Activated naive CD4-positive, alpha-beta T cell treated with anti-CD3 and anti-CD28 coated beads, Interleukin-2, amount 50 U/mL, for 24 hours (primary cell): ENCODE measurements around the gene SPHK2.

Source experiments
- H3K27ac Mint-ChIP-seq: one replicate; pipeline ENCODE4 v1.8.0; 2021; ENCODE audit warnings: mild to moderate bottlenecking, mixed read lengths
- H3K27me3 Mint-ChIP-seq: one replicate; pipeline ENCODE4 v1.8.0; 2021; ENCODE audit warnings: mixed read lengths
- H3K36me3 Mint-ChIP-seq: one replicate; pipeline ENCODE4 v1.8.0; 2021; ENCODE audit warnings: mixed read lengths
- H3K4me1 Mint-ChIP-seq: one replicate; pipeline ENCODE4 v1.8.0; 2021; ENCODE audit warnings: mixed read lengths
- H3K4me3 Mint-ChIP-seq: one replicate; pipeline ENCODE4 v1.8.0; 2021; ENCODE audit warnings: mild to moderate bottlenecking, mixed read lengths
- H3K9me3 Mint-ChIP-seq: one replicate; pipeline ENCODE4 v1.8.0; 2021; ENCODE audit warnings: mixed read lengths

The SPHK2 gene

DNA sequence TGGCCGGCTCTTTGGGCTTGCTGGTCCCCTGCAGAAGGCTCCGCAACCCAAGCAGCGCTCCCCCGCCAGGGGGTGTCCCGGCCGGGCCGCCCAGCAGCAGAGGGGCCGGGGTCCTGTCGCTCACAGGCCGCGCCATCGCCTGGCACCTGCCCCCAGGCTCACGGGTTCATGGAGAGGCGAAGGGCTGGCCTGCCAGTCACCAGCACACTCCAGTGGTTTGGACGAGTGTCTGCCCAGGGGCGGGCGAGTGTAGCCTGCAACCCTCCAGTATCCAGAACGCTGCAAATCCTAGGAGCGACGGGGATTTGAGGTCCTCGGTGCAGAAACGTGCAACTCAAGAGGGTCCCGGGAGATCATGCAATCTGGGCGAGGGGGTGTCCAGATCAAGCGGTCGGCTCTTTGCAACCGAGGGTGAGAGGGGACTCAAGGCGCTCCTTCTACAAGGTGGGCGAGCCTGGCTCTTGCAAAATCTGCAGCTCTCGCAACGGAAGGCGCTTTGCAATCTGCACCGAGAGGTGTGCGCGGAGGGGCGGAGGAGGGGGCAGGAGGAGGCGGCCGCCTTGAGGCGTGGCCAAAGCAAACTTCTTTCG is 17.6 kb downstream of the SPHK2 start, which contains the start of gene DBP:
TSS of gene DBP (minus strand) at position 521 of the 590 bp plus-strand sequence. CDS start at position 136, 385 bp downstream.
- Mint-ChIP-seq H3K27ac (peak within 1 kb of the TSS; percentile 100), H3K9me3 (no peaks in the 10 kb centered on the region), H3K4me1 (peaks cover 46% of the 10 kb centered on the region), H3K4me3 (peak within 1 kb of the TSS; percentile 98), H3K27me3 (no peaks in the 10 kb centered on the region), H3K36me3 (no peaks in the 10 kb centered on the region)

GRCh38 chr19:48637449-48637947 is 18.2 kb downstream of the SPHK2 start:
- Mint-ChIP-seq H3K27me3 (no peaks in the 10 kb centered on the region), H3K4me3 (peak overlapping the region; percentile 98), H3K36me3 (no peaks in the 10 kb centered on the region), H3K4me1 (peaks cover 43% of the 10 kb centered on the region), H3K27ac (peak overlapping the region; percentile 100), H3K9me3 (no peaks in the 10 kb centered on the region)

- H3K4me3 Mint-ChIP-seq, result peak overlapping the region; percentile 98
- no peaks in the 10 kb centered on the region for H3K27me3 Mint-ChIP-seq
- no peaks in the 10 kb centered on the region for H3K9me3 Mint-ChIP-seq
- H3K4me1 Mint-ChIP-seq, result peaks cover 37% of the 10 kb centered on the region
- H3K36me3 Mint-ChIP-seq, result no peaks in the 10 kb centered on the region
- H3K27ac Mint-ChIP-seq, result peak overlapping the region; percentile 100
Measured at GRCh38 chr19:48637948-48638830, 18.9 kb downstream of the SPHK2 start.

- no peaks in the 10 kb centered on the region for H3K9me3 Mint-ChIP-seq
- H3K36me3 Mint-ChIP-seq, result no peaks in the 10 kb centered on the region
- H3K4me1 Mint-ChIP-seq, result peaks cover 30% of the 10 kb centered on the region
- H3K27ac Mint-ChIP-seq, result peak overlapping the region; percentile 100
- H3K4me3 Mint-ChIP-seq, result peak overlapping the region; percentile 98
- H3K27me3 Mint-ChIP-seq, result no peaks in the 10 kb centered on the region
Measured at GRCh38 chr19:48638831-48639381, 19.6 kb downstream of the SPHK2 start.

DNA sequence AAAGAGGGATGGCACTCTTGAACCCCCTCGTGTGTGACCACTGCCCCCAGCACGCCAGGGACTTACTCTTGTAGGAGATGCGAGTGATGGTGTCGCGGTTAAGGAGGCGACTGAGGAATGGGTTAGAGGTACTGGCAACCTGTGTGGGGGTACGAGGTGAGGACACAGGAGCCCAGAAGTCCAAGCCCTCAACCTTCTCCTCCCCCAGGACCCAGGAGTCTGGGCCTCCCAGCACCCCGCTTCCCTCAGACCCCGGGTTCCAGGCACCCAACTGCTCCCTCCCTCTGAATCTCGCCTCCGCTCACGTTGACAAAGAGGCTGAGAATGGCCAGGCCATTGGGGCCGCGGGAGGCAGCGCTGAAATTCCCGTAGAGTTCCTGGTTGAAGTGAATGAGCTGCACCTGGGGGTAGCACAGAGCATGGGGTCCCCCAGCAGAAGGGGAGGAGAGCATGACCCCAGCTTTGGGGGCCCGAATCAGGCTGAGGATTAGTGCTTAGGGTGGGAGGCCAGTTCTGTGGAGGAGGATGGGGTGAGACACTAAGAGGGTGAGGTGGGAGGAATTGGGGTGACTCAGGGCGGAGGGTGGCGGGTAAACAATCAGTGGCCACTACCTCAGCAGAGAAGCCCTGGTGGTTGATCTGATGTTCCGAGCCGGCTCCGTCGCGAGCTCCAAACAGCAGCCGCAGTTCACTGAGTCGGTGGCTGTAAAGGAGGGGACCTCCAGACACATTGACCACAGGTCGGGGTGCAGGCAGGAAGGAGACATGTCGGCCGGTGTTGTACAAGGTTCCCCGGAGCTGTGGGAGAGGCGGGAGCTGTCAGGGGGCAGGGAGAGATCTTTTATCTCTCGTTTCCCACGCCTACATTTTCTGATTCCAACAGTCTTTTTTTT is 20.4 kb downstream of the SPHK2 start:
- Mint-ChIP-seq H3K9me3 (no peaks in the 10 kb centered on the region), H3K4me1 (peaks cover 29% of the 10 kb centered on the region), H3K27me3 (no peaks in the 10 kb centered on the region), H3K36me3 (no peaks in the 10 kb centered on the region), H3K27ac (no peak overlapping the region), H3K4me3 (peak overlapping the region; percentile 60)

GRCh38 chr19:48641850-48642249 is 22.5 kb downstream of the SPHK2 start:
- peaks cover 31% of the 10 kb centered on the region for H3K4me1 Mint-ChIP-seq
- no peaks in the 10 kb centered on the region for H3K9me3 Mint-ChIP-seq
- H3K4me3 Mint-ChIP-seq, result no peak overlapping the region

DNA sequence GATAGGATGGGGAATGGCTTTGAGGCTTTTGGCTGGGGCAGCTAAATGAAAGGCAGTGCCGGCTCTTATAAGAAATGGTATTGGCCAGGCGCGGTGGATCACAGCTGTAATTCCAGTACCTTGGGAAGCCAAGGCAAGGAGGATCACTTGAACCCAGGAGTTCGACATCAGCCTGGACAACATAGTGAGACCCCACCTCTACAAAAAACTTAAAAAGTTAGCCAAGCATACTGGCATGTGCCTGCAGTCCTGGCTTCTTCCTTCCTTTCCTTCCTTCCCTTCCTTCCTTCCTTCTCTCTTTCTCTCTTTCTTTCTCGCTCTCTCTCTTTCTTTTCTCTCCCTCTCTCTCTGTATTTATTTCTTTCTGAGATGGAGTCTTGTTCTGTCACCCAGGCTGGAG is 23.6 kb downstream of the SPHK2 start:
- Mint-ChIP-seq H3K27me3 (no peaks in the 10 kb centered on the region), H3K36me3 (no peaks in the 10 kb centered on the region), H3K4me3 (no peak overlapping the region)

More at GRCh38 chr19:48641850-48642249, 22.5 kb downstream of the SPHK2 start:
- no peaks in the 10 kb centered on the region for H3K36me3 Mint-ChIP-seq
- no peaks in the 10 kb centered on the region for H3K27me3 Mint-ChIP-seq
- H3K27ac Mint-ChIP-seq, result peak overlapping the region; percentile 52

DNA sequence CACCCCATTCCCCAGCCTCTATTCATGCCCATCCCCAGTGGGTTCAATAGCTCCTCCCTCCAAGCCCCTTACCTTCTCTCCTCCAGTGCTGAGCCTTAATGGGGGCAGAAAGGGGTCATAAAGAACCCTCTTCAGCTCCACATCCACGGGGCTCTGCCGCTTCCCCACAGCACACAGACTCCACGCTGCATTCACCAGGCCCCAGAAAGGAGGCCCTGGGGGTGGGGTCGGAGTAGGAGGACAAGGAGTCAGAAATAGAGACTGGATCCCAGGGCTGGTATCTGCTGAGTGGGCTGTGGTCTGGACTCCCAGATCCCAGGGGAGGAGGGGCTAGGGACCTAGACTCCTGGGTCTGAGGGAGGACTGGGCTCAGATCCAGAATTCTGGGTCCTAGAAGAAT is 25.0 kb downstream of the SPHK2 start:
- Mint-ChIP-seq H3K4me1 (peaks cover 37% of the 10 kb centered on the region), H3K4me3 (peak overlapping the region; percentile 83), H3K9me3 (no peaks in the 10 kb centered on the region), H3K27ac (no peak overlapping the region), H3K27me3 (no peaks in the 10 kb centered on the region), H3K36me3 (no peaks in the 10 kb centered on the region)

More for the DNA sequence above, 23.6 kb downstream of the SPHK2 start:
- Mint-ChIP-seq H3K9me3 (no peaks in the 10 kb centered on the region), H3K4me1 (peaks cover 40% of the 10 kb centered on the region), H3K27ac (peak overlapping the region; percentile 10)

- Mint-ChIP-seq H3K36me3 (no peaks in the 10 kb centered on the region), H3K27ac (peak overlapping the region; percentile 38), H3K4me3 (peak overlapping the region; percentile 83), H3K27me3 (no peaks in the 10 kb centered on the region), H3K9me3 (no peaks in the 10 kb centered on the region), H3K4me1 (peaks cover 41% of the 10 kb centered on the region)
Measured at GRCh38 chr19:48644839-48645619, 25.7 kb downstream of the SPHK2 start.

- Mint-ChIP-seq H3K4me1 (peaks cover 41% of the 10 kb centered on the region), H3K4me3 (peak overlapping the region; percentile 83)
Measured at GRCh38 chr19:48645620-48646000, 26.3 kb downstream of the SPHK2 start.

DNA sequence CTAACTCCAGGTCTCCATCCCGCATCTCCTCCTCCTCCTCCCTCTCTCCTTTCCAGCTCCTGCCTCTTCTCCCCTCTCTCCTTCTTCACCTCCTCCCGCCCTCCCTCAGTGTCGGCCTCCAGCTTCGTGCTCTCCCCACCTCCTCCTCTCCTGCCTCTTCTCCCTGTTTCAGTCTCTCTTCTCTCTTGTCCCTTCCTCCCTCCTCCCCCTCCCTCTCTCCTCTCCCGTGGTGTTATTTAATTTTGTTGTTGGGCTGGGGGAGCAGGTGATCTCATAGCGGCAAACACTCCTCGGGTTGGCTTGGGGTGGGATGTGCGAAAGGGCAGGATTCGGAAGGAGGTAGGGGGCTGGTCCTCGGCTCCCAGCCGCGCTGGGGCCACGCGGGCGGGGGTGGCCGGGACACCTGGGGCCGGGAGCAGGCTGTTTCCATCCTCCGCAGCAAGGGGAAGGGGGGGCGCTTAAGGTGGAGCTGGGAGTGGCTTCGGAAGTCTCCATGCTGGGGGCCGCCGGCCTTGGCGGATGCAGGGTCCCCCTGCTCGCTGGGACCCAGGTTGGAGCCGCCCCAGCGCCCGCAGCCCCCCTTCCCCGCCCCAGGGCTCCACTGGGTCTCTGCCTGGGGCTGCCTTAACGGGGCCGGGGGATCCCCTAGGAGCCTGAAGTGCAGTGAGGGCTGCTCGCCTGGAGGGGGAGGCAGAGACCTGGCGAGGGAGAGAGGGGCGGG is 26.9 kb downstream of the SPHK2 start, which contains the start of gene CA11:
TSS of gene CA11 (minus strand) at position 187 of the 721 bp plus-strand sequence. CDS start 555 bp downstream, outside the sequence.
- peak within 1 kb of the TSS; percentile 87 for H3K27ac Mint-ChIP-seq
- peaks cover 45% of the 10 kb centered on the region for H3K4me1 Mint-ChIP-seq
- peak within 1 kb of the TSS; percentile 83 for H3K4me3 Mint-ChIP-seq
- no peaks in the 10 kb centered on the region for H3K9me3 Mint-ChIP-seq
- H3K27me3 Mint-ChIP-seq, result no peaks in the 10 kb centered on the region
- H3K36me3 Mint-ChIP-seq, result no peaks in the 10 kb centered on the region

More at GRCh38 chr19:48645620-48646000, 26.3 kb downstream of the SPHK2 start:
- no peaks in the 10 kb centered on the region for H3K36me3 Mint-ChIP-seq
- peak overlapping the region; percentile 87 for H3K27ac Mint-ChIP-seq
- H3K9me3 Mint-ChIP-seq, result no peaks in the 10 kb centered on the region
- no peaks in the 10 kb centered on the region for H3K27me3 Mint-ChIP-seq

GRCh38 chr19:48646722-48647216 is 27.5 kb downstream of the SPHK2 start:
- H3K4me1 Mint-ChIP-seq, result peaks cover 50% of the 10 kb centered on the region
- no peaks in the 10 kb centered on the region for H3K36me3 Mint-ChIP-seq
- H3K4me3 Mint-ChIP-seq, result peak overlapping the region; percentile 27
- peak overlapping the region; percentile 0 for H3K27ac Mint-ChIP-seq
- H3K27me3 Mint-ChIP-seq, result no peaks in the 10 kb centered on the region
- no peaks in the 10 kb centered on the region for H3K9me3 Mint-ChIP-seq

- peak overlapping the region; percentile 37 for H3K4me3 Mint-ChIP-seq
- H3K4me1 Mint-ChIP-seq, result peaks cover 57% of the 10 kb centered on the region
- no peaks in the 10 kb centered on the region for H3K36me3 Mint-ChIP-seq
Measured at GRCh38 chr19:48648134-48648533, 28.8 kb downstream of the SPHK2 start.

More at GRCh38 chr19:48648134-48648533, 28.8 kb downstream of the SPHK2 start:
- no peaks in the 10 kb centered on the region for H3K27me3 Mint-ChIP-seq
- no peaks in the 10 kb centered on the region for H3K9me3 Mint-ChIP-seq
- peak overlapping the region; percentile 53 for H3K27ac Mint-ChIP-seq
